WI38 (cell line): ENCODE measurements around the gene SEC23IP.

Source experiments
- H3K4me3 ChIP-seq: 2 replicates; pipeline ENCODE4 v1.5.1; 2011; ENCODE audit warnings: low read depth, mild to moderate bottlenecking, control low read depth, low read length
- TF ChIP-seq, protein P1 (sequence below): IDR thresholded peaks from 2 replicates; pipeline ENCODE4 v1.5.1; 2012; ENCODE audit warnings: low read depth, mild to moderate bottlenecking, control low read depth, low read length

SEC23IP gene

DNA sequence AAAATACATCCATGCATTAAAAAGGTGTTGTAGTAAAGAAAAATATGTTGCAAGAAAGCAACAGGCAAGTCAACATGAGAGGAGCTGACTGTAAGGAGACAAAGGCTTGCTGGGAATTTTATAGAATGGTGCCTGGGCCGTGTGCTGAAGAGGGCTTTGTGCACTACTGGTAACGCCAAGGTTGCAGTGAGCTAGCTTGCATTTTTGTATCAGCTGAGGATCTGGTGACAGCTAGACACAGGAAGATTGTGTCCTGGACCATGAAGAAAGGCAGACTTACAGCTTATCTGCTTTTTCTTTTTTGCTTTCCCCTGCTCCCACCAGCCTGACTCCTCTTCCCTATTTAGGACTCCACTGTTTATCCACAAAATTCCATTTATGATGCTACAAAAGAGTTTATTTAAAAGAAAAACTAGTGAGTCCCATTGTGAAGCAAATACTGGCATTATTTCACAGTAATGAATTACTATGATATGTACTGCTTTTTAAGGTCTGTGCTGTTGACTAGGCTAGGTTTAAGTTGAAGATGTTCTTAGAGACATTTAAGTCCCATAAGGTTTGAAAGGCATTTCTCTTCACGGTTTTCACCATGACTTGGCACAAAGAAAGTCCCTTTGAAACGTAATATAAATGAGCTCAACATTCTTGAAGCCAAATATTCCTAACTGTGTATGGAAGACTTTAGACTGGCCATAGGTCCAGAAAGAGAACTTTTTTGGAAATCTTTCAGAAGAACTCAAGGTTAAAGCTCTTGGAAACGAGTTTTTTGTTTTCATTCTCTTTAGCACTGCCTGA is 88.6 kb downstream of the SEC23IP start:
- TF ChIP-seq, protein P1, sequence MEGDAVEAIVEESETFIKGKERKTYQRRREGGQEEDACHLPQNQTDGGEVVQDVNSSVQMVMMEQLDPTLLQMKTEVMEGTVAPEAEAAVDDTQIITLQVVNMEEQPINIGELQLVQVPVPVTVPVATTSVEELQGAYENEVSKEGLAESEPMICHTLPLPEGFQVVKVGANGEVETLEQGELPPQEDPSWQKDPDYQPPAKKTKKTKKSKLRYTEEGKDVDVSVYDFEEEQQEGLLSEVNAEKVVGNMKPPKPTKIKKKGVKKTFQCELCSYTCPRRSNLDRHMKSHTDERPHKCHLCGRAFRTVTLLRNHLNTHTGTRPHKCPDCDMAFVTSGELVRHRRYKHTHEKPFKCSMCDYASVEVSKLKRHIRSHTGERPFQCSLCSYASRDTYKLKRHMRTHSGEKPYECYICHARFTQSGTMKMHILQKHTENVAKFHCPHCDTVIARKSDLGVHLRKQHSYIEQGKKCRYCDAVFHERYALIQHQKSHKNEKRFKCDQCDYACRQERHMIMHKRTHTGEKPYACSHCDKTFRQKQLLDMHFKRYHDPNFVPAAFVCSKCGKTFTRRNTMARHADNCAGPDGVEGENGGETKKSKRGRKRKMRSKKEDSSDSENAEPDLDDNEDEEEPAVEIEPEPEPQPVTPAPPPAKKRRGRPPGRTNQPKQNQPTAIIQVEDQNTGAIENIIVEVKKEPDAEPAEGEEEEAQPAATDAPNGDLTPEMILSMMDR = no peak
- no peak overlapping the region for H3K4me3 ChIP-seq

DNA sequence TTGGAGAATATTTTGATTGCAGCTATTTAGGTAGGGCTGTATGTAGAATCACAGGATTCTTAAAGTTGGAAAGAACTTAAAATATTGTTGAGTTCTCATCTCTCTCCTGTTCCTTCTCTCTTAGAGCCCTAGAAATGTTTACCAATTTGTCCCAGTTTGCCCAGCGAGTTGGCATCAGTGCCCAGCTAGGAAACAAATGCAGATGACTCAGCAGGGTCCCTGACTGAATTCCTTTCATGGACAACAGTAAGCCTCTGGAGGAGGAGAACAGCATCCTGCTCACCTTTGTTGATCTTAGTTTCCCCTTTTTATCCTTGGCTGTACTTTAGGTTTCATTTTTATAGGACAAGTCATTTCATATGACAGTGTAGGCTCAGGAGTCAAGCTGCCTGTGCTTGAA is 89.3 kb downstream of the SEC23IP start:
- TF ChIP-seq, protein P1 = no peak
- H3K4me3 ChIP-seq = no peak overlapping the region

DNA sequence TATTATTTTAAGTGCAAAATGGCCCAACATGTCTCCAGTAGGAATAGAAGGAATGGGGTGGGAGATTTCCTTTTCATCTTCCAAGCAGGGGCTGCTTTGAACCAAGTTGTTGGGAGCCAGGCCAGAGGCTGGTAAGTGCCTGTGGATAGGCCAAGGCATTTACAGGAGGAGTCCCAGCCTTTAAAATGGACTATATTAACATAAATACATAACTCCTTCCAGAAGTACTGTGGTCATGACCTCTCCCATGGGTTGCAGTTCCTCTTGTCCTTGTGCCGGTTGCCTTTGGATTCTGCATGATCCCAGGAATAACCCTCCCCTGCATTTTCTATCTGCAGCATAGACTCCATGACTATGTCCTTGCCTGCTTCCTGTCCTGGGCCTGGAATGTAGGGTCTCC is 95.8 kb downstream of the SEC23IP start:
- no peak overlapping the region for H3K4me3 ChIP-seq
- TF ChIP-seq, protein P1 = no peak

DNA sequence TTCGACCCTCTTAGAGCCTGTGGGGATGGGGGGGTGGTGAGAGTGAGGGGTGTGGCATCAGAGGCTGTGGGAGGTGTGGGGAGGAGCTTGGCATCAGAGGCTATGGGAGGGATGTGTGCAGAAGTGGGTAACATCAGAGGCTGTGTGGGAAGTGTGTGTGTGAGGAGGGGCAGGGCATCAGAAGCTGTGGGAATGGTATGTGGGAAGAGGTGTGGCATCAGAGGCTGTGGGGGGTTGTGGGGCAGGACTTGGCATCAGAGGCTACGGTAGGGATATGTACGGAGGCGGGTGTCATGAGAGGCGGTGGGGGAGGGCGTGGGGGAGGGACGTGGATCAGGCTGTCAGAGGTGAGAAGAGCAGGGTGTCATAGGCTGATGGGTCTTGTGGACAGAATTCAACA is 97.4 kb downstream of the SEC23IP start:
- no peak overlapping the region for H3K4me3 ChIP-seq
- TF ChIP-seq, protein P1 = no peak

DNA sequence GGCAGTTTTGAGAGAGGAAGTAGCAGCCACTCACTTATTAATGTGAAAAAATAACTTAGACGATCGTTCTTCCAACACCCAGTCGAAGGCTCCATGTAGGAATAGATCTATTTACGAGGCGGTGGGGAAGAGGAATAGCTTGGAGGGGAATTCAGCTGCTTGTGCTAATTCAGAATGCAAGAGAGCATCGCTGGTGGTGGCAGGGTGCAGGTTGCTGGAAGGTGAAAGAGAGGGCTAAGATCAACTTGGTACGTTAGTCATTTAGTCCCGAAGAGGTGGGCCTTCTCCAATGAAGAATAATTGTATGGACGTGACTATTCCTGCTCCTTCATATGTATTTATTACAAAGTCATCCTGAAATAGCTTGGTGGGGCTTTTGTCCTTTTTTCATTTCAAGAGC is 98.5 kb downstream of the SEC23IP start:
- TF ChIP-seq, protein P1 = no peak
- H3K4me3 ChIP-seq = no peak overlapping the region

DNA sequence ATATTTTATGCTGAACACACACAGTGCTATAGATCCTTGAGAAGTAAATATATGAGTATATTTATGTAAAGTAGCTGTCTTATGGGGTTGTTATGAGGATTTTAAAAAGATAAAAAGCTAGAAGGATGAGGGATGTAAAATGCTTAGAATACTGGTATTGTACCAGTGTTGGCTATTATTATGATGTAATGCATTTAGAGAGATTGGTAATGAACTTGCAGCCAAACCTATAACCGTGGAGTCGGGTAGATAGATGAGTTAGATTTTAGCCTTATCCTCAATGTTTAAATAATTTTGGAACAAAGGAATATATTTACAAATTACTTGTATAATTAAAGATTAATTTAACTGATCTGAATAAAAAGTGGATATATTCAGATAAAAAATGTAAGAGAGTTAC is 99.3 kb downstream of the SEC23IP start:
- TF ChIP-seq, protein P1 = no peak
- H3K4me3 ChIP-seq = no peak overlapping the region
